ENCODE measurements around the gene ITSN1.
"Not testable (repeated sequence)": the region's sequence is repeated elsewhere in the genome, so short reads cannot be mapped to it uniquely, and the experiment has no call there.

Gene ITSN1

GRCh38 chr21:33673473-33673872 lies 31.2 kb downstream of the ITSN1 start:
- no peak for ATAC-seq

GRCh38 chr21:33674226-33674625 lies 31.9 kb downstream of the ITSN1 start:
- TF ChIP-seq ZFP3 (CRISPR knock-in tag; IDR thresholded peaks at IDR 0.05) (no peak), TOX (CRISPR knock-in tag; IDR thresholded peaks at IDR 0.05; ENCODE audit: borderline replicate concordance) (no peak), ZNF8 (CRISPR knock-in tag; IDR thresholded peaks at IDR 0.05) (no peak), TCF4 (CRISPR knock-in tag; IDR thresholded peaks at IDR 0.05; ENCODE audit: borderline replicate concordance) (no peak), RARB (CRISPR knock-in tag; IDR thresholded peaks at IDR 0.05) (no peak), ZFP30 (CRISPR knock-in tag; IDR thresholded peaks at IDR 0.05) (no peak), PPARA (CRISPR knock-in tag; IDR thresholded peaks at IDR 0.05; ENCODE audit: borderline replicate concordance) (no peak), ZC3H10 (CRISPR knock-in tag; IDR thresholded peaks at IDR 0.05) (no peak), ARNTL (CRISPR knock-in tag; IDR thresholded peaks at IDR 0.05; ENCODE audit: borderline replicate concordance, low read depth) (no peak), TSHZ2 (CRISPR knock-in tag; IDR thresholded peaks at IDR 0.05) (no peak), ESRRG (CRISPR knock-in tag; IDR thresholded peaks at IDR 0.05) (no peak), PATZ1 (CRISPR knock-in tag; IDR thresholded peaks at IDR 0.05; ENCODE audit: borderline replicate concordance) (no peak), OSR1 (CRISPR knock-in tag; IDR thresholded peaks at IDR 0.05) (no peak), CSDC2 (CRISPR knock-in tag; IDR thresholded peaks at IDR 0.05) (no peak), SNAI2 (CRISPR knock-in tag; IDR thresholded peaks at IDR 0.05) (no peak), BACH2 (CRISPR knock-in tag; IDR thresholded peaks at IDR 0.05; ENCODE audit: borderline replicate concordance) (no peak), ZNF70 (CRISPR knock-in tag; IDR thresholded peaks at IDR 0.05) (no peak)

More at GRCh38 chr21:33673473-33673872, 31.2 kb downstream of the ITSN1 start:
- TF ChIP-seq ZNF70 (CRISPR knock-in tag; IDR thresholded peaks at IDR 0.05) (no peak), ISL1 (CRISPR knock-in tag; IDR thresholded peaks at IDR 0.05) (no peak), ZFP3 (CRISPR knock-in tag; IDR thresholded peaks at IDR 0.05) (no peak), ZC3H10 (CRISPR knock-in tag; IDR thresholded peaks at IDR 0.05) (no peak)

GRCh38 chr21:33676666-33677065 lies 34.4 kb downstream of the ITSN1 start:
- not testable (repeated sequence) for ATAC-seq

More at GRCh38 chr21:33674226-33674625, 31.9 kb downstream of the ITSN1 start:
- no peak for ATAC-seq

- no peak for ATAC-seq
- no peak for TF ChIP-seq TSHZ2 (CRISPR knock-in tag; IDR thresholded peaks at IDR 0.05)
- TF ChIP-seq ZFP3 (CRISPR knock-in tag; IDR thresholded peaks at IDR 0.05), result no peak
Observed at GRCh38 chr21:33677450-33677849, 35.1 kb downstream of the ITSN1 start.

GRCh38 chr21:33680870-33681269 lies 38.6 kb downstream of the ITSN1 start:
- ATAC-seq, result no peak
- TF ChIP-seq PPARA (CRISPR knock-in tag; IDR thresholded peaks at IDR 0.05; ENCODE audit: borderline replicate concordance), result no peak
